ENCODE measurements around the gene RNF31.
A peak's percentile ranks its signal among the peaks of the same experiment; 100 is the strongest.

RNF31 gene

GRCh38 chr14:24141097-24141880 is 6.0 kb upstream of the RNF31 start, which contains the start of gene EMC9:
EMC9 (minus strand) TSS chr14:24141591; CDS start chr14:24141304, 287 bp downstream.
- peak within 1 kb of the TSS; percentile 93 for H3K4me3 ChIP-seq (ENCODE audit: low read length)
- TF ChIP-seq CTCF (conservative IDR thresholded peaks at IDR 0.05; ENCODE audit: low read length) = peak; percentile 32
- DNase-seq (ENCODE audit: low read depth) = peak; percentile 98

DNA sequence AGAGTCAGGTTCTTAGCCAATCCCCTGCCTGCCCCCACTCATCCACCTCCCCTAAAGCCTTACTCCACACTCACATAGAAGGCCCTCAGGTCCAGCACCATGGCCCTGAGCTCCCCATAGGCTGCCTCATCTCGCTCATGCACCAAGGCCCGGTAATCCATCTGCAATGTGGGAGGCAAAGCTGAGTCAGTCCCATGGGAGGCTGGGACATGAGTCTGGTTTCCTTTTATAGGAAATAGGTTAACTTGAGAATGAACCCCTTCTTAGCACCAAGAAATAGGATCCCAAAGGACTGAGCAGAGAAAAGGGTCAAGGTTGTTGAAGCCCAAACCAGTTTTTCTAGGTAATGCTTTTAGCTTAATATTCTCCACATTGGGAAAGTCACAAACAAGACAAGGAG is 3.8 kb upstream of the RNF31 start:
- TF ChIP-seq CTCF (conservative IDR thresholded peaks at IDR 0.05; ENCODE audit: low read length) = no peak
- peak; percentile 36 for DNase-seq (ENCODE audit: low read depth)
- H3K4me3 ChIP-seq (ENCODE audit: low read length) = no peak overlapping the region

GRCh38 chr14:24144451-24144850 is 2.8 kb upstream of the RNF31 start:
- no peak overlapping the region for H3K4me3 ChIP-seq (ENCODE audit: low read length)
- no peak for TF ChIP-seq CTCF (conservative IDR thresholded peaks at IDR 0.05; ENCODE audit: low read length)
- no peak for DNase-seq (ENCODE audit: low read depth)

GRCh38 chr14:24145219-24145618 is 2.1 kb upstream of the RNF31 start:
- DNase-seq (ENCODE audit: low read depth) = no peak
- peak overlapping the region; percentile 97 for H3K4me3 ChIP-seq (ENCODE audit: low read length)
- no peak for TF ChIP-seq CTCF (conservative IDR thresholded peaks at IDR 0.05; ENCODE audit: low read length)

GRCh38 chr14:24145690-24146452 is 1.4 kb upstream of the RNF31 start:
- peak; percentile 53 for DNase-seq (ENCODE audit: low read depth)
- TF ChIP-seq CTCF (conservative IDR thresholded peaks at IDR 0.05; ENCODE audit: low read length) = no peak
- H3K4me3 ChIP-seq (ENCODE audit: low read length) = peak overlapping the region; percentile 97

DNA sequence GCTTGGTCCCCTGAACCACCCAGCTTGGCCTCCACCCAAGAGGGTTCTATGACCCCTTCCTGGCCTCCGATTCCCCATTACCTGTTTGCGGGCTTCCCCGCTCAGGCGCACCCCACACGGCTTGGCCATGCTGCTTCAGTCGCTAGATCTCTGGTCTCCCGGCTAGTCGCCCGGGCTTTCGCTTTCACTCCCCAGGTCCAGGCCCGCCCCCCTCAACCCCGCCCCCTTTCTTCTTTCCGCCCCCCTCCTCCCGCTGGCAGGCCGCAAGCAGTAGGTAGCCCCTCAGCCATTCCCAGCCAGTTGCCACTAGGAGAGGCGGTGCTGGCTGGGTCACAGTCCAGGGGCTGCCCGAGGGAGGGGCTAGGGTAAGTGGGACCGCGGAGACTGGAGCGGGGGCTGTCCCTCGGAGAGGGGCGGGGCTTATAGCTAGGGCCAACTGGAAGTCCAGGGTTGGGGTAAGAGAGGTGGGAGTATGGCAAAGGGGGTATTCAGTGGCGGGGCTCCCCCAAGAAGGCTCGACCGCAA is 783 bp upstream of the RNF31 start, which contains the start of gene PSME2:
Gene PSME2, minus strand, starts transcription at position 158 of the 525 bp plus-strand sequence. Its CDS starts 29 bp downstream, at position 129.
- no peak; the same call in 1 of the 2 replicates for TF ChIP-seq CTCF (conservative IDR thresholded peaks at IDR 0.05; ENCODE audit: low read length)
- H3K4me3 ChIP-seq (ENCODE audit: low read length) = peak within 1 kb of the TSS; percentile 97
- DNase-seq (ENCODE audit: low read depth) = peak; percentile 94
